ENCODE measurements around the gene DACT2. TPM values are rescaled to one million over a fixed set of nuclear protein-coding genes. Genes with fewer than 3 reads are reported as not detected.

DACT2 gene
- total RNA-seq, 1 donor, result not detected

DNA sequence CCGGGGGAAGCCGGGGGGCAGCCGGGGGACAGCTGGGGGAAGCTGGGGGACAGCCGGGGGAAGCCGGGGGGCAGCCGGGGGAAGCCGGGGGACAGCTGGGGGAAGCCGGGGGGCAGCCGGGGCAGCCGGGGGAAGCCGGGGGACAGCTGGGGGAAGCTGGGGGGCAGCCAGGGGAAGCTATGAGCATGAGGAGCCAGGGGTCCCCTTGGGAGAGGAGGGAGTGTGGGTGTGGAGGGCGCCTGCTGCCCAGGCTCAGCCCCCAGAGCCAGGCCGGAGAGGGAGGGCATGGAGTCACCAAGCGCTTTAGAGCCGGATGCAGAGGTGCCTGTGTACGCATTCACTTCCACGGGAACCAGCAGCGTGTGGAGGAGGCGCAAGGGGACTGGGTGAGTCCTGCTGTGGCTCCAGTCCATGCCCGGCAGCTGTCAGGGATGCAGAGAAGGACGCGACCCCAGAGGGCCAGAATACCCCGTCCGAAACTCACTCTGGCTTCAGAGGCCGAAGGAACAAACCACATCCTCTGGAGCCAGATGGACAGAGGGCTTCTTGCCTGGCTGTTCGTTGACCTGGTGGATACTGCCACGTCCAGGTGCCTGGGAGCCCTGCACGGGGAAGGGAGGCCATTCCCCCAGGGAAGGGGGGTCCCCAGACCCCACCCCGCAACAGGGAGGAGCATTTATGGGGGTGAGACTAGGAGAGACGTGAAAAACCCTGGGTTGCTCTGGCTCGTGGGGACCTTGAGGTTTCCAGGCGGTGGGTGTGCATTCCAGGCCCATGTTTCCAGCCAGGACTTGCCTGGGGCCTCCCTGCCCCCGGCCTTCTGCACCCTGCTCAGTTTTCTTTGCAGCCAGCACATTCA lies 26.5 kb upstream of the DACT2 start:
- H3K27ac ChIP-seq (ENCODE audit: low read depth, low read length), result no peak overlapping the region
- H3K4me2 ChIP-seq (ENCODE audit: insufficient read depth, low read length), result no peak overlapping the region
- H3K27me3 ChIP-seq (ENCODE audit: insufficient read depth, low read length), result no peaks in the 10 kb centered on the region
- no peaks in the 10 kb centered on the region for H3K36me3 ChIP-seq (ENCODE audit: insufficient read depth, low read length)
- TF ChIP-seq, protein P1, sequence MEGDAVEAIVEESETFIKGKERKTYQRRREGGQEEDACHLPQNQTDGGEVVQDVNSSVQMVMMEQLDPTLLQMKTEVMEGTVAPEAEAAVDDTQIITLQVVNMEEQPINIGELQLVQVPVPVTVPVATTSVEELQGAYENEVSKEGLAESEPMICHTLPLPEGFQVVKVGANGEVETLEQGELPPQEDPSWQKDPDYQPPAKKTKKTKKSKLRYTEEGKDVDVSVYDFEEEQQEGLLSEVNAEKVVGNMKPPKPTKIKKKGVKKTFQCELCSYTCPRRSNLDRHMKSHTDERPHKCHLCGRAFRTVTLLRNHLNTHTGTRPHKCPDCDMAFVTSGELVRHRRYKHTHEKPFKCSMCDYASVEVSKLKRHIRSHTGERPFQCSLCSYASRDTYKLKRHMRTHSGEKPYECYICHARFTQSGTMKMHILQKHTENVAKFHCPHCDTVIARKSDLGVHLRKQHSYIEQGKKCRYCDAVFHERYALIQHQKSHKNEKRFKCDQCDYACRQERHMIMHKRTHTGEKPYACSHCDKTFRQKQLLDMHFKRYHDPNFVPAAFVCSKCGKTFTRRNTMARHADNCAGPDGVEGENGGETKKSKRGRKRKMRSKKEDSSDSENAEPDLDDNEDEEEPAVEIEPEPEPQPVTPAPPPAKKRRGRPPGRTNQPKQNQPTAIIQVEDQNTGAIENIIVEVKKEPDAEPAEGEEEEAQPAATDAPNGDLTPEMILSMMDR (IDR thresholded peaks at IDR 0.05; ENCODE audit: extremely low read depth, low read depth, low read length), result no peak
- no peaks in the 10 kb centered on the region for H4K20me1 ChIP-seq (ENCODE audit: insufficient read depth, low read length)
- no peaks in the 10 kb centered on the region for H3K4me1 ChIP-seq (ENCODE audit: insufficient read depth, low read length)
- H2AFZ ChIP-seq (ENCODE audit: low read length), result no peak overlapping the region
- H3K4me3 ChIP-seq (ENCODE audit: insufficient read depth, low read length), result no peak overlapping the region
- DNase-seq (ENCODE audit: insufficient read length, low spot score, missing footprints), result no peak
- H3K79me2 ChIP-seq (ENCODE audit: insufficient read depth, low read length), result no peaks in the 10 kb centered on the region
- no peaks in the 10 kb centered on the region for H3K9me3 ChIP-seq (ENCODE audit: low read depth, low read length)

DNA sequence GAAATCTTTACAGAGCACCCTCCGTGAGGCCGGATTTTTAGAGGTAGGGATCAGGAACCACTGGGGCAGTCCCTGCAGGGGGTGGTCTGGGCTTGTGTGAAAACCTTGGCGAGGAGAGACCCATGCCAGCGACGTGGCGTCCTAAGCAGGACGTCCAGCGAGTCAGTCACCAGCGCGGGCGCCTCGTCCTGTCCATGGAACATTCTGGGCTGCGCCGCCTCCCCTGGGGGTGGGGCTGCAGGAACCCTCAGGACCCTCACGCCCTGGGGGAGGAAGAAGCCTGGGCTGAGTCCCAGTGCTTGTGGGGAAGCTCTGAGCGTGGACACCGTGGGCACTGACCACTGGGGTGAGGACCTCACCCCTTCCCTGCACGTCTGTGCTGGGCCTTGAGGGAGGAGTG lies 25.7 kb upstream of the DACT2 start:
- no peaks in the 10 kb centered on the region for H4K20me1 ChIP-seq (ENCODE audit: insufficient read depth, low read length)
- no peak overlapping the region for H3K4me3 ChIP-seq (ENCODE audit: insufficient read depth, low read length)
- TF ChIP-seq, protein P1 (IDR thresholded peaks at IDR 0.05; ENCODE audit: extremely low read depth, low read depth, low read length), result no peak
- H3K36me3 ChIP-seq (ENCODE audit: insufficient read depth, low read length), result no peaks in the 10 kb centered on the region
- no peaks in the 10 kb centered on the region for H3K4me1 ChIP-seq (ENCODE audit: insufficient read depth, low read length)
- DNase-seq (ENCODE audit: insufficient read length, low spot score, missing footprints), result no peak
- H3K79me2 ChIP-seq (ENCODE audit: insufficient read depth, low read length), result no peaks in the 10 kb centered on the region
- H2AFZ ChIP-seq (ENCODE audit: low read length), result no peak overlapping the region
- H3K27ac ChIP-seq (ENCODE audit: low read depth, low read length), result no peak overlapping the region
- no peaks in the 10 kb centered on the region for H3K27me3 ChIP-seq (ENCODE audit: insufficient read depth, low read length)
- H3K4me2 ChIP-seq (ENCODE audit: insufficient read depth, low read length), result no peak overlapping the region
- no peaks in the 10 kb centered on the region for H3K9me3 ChIP-seq (ENCODE audit: low read depth, low read length)

DNA sequence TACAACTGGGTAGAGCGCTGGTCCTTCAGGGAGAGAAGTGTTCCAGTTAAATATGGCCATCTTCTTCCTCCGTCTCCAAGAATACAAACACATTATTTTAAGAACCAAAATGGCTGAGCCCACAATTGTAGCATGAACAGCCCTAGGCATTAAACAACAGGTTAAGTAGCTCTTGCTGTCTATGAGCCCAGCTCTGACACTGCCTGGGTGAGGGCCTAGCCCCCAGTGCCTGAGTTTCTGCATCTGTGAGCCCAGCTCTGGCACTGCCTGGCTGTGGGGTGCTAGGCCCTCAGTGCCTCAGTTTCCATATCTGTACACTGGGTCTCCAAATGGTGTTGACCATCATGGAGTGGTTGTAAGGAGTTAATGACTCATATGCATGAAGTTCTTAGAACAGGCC lies 24.8 kb upstream of the DACT2 start:
- Histone ChIP-seq H2AFZ (ENCODE audit: low read length) (no peak overlapping the region), H4K20me1 (ENCODE audit: insufficient read depth, low read length) (no peaks in the 10 kb centered on the region)
- TF ChIP-seq, protein P1 (IDR thresholded peaks at IDR 0.05; ENCODE audit: extremely low read depth, low read depth, low read length), result no peak

DNA sequence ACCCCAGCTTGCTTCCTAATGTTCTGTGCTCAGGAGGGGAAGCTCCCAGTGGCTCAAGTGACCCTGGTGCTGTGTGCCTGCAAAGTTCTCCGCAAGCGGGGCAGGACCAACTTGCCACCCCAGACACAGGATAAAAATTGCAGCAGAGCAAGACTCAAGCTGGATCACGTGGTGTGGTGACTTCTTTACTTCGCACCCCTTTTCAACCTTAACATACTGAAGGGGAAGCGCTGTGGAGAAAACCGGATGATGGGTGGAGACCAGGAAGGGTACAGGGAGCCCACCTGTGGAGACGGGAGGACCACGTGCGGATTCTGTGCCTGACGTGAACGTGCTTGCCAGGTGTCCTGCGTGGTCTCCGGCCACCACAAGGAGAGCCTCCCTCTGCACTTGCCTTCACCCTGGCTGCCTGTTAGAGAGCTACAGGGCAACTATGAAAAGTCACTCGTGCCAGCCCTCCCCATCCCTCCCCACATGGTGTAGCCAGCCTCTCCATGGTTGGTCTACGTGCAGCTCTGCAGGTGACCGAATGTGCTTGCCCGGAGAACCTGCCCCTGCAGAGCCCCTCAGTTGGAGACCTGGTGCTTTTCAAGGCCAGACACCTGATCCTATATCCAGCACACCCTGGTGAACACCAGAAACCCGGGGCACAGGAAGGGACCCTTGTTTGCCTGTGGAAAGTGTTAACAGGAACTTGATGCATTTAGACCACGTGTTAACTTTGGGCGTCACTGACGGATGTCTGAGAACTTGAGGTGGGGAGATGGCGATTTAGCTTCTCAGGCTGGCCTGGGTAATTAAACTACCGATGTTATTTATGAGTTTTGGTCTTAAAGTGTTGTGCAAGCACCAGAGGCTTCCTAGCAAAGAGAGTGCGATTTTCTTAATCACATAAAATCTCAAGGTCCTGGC lies 23.9 kb upstream of the DACT2 start:
- no peak overlapping the region for H3K4me3 ChIP-seq (ENCODE audit: insufficient read depth, low read length)
- H3K4me1 ChIP-seq (ENCODE audit: insufficient read depth, low read length), result no peaks in the 10 kb centered on the region
- no peaks in the 10 kb centered on the region for H3K9me3 ChIP-seq (ENCODE audit: low read depth, low read length)
- no peaks in the 10 kb centered on the region for H3K36me3 ChIP-seq (ENCODE audit: insufficient read depth, low read length)
- no peaks in the 10 kb centered on the region for H4K20me1 ChIP-seq (ENCODE audit: insufficient read depth, low read length)
- H3K79me2 ChIP-seq (ENCODE audit: insufficient read depth, low read length), result no peaks in the 10 kb centered on the region
- H3K4me2 ChIP-seq (ENCODE audit: insufficient read depth, low read length), result no peak overlapping the region
- TF ChIP-seq, protein P1 (IDR thresholded peaks at IDR 0.05; ENCODE audit: extremely low read depth, low read depth, low read length), result no peak
- no peak overlapping the region for H3K27ac ChIP-seq (ENCODE audit: low read depth, low read length)
- no peaks in the 10 kb centered on the region for H3K27me3 ChIP-seq (ENCODE audit: insufficient read depth, low read length)
- no peak for DNase-seq (ENCODE audit: insufficient read length, low spot score, missing footprints)
- H2AFZ ChIP-seq (ENCODE audit: low read length), result no peak overlapping the region

More for the DNA sequence above, 24.8 kb upstream of the DACT2 start:
- Histone ChIP-seq H3K27me3 (ENCODE audit: insufficient read depth, low read length) (no peaks in the 10 kb centered on the region), H3K79me2 (ENCODE audit: insufficient read depth, low read length) (no peaks in the 10 kb centered on the region), H3K36me3 (ENCODE audit: insufficient read depth, low read length) (no peaks in the 10 kb centered on the region), H3K4me1 (ENCODE audit: insufficient read depth, low read length) (no peaks in the 10 kb centered on the region), H3K4me2 (ENCODE audit: insufficient read depth, low read length) (no peak overlapping the region), H3K4me3 (ENCODE audit: insufficient read depth, low read length) (no peak overlapping the region), H3K27ac (ENCODE audit: low read depth, low read length) (no peak overlapping the region), H3K9me3 (ENCODE audit: low read depth, low read length) (no peaks in the 10 kb centered on the region)
- DNase-seq (ENCODE audit: insufficient read length, low spot score, missing footprints), result no peak

All from osteoblast (primary cell).